ENCODE results near the gene CLPTM1. TPM values are rescaled to one million over a fixed set of nuclear protein-coding genes. Genes with fewer than 3 reads are reported as not detected.
"Not testable (repeated sequence)": the region's sequence is repeated elsewhere in the genome, so short reads cannot be mapped to it uniquely, and the experiment has no call there.

CLPTM1 gene
- total RNA-seq, 4 donors from 2014 or later = 86.2 to 137 (median 97.5) TPM

DNA sequence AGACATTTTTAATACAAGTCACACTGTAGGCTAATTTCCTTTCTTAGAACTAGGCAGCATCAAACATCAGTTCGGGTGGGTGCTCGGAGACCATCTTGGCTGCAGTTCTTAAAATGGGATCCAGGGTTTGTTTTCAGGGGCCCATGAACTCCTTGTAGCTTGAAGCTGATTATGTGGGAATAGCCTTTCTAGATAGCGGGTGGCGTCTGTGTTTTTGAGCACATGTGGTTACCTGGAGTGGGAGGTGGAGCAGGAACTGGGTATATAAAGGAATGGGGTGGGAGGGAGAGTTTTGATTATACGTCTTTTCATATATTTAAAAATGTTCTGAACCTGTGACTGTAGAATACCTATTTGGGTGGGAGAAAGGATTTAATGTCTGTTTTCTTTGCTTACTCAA, 12.9 kb downstream of the CLPTM1 start:
- 92% methylated on average over 5 of the region's 5 CpGs for WGBS
- no peak for DNase-seq (ENCODE audit: low spot score in 2 of 2)
- peaks cover 77% of the 10 kb centered on the region for H3K36me3 ChIP-seq

DNA sequence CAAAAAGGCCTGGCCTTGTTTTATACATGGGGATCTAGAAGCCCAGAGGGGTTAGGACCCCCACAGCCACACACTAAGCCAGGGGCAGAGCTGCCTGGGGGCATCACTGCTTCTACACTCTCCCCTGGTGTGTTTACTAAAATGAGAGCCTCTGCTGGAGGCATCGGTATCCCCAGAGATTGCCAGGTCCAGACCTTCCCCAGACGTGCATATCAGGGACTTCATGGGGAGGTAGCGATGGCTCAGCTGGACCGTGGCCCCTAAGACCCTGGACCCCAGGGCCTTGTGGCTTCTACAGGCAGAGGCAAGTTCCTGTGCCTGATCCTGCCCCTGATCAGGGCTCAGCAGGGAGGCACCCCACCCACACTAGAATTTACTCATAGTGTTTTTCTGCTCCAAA, 13.5 kb downstream of the CLPTM1 start:
- Histone ChIP-seq H3K9me3 (no peaks in the 10 kb centered on the region), H3K4me1 (no peaks in the 10 kb centered on the region), H3K4me3 (no peak overlapping the region), H3K27ac (no peak overlapping the region), H3K36me3 (peaks cover 77% of the 10 kb centered on the region), H3K27me3 (no peaks in the 10 kb centered on the region)
- no peak for TF ChIP-seq POLR2A (IDR thresholded peaks at IDR 0.05)
- TF ChIP-seq, protein P1, sequence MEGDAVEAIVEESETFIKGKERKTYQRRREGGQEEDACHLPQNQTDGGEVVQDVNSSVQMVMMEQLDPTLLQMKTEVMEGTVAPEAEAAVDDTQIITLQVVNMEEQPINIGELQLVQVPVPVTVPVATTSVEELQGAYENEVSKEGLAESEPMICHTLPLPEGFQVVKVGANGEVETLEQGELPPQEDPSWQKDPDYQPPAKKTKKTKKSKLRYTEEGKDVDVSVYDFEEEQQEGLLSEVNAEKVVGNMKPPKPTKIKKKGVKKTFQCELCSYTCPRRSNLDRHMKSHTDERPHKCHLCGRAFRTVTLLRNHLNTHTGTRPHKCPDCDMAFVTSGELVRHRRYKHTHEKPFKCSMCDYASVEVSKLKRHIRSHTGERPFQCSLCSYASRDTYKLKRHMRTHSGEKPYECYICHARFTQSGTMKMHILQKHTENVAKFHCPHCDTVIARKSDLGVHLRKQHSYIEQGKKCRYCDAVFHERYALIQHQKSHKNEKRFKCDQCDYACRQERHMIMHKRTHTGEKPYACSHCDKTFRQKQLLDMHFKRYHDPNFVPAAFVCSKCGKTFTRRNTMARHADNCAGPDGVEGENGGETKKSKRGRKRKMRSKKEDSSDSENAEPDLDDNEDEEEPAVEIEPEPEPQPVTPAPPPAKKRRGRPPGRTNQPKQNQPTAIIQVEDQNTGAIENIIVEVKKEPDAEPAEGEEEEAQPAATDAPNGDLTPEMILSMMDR (IDR thresholded peaks at IDR 0.05) = no peak
- TF ChIP-seq POLR2AphosphoS5 (IDR thresholded peaks at IDR 0.05) = no peak
- no peak for TF ChIP-seq EP300 (IDR thresholded peaks at IDR 0.05)
- WGBS = 83% methylated on average over 2 of the region's 4 CpGs
- DNase-seq (ENCODE audit: low spot score in 2 of 2) = no peak

More for the DNA sequence above, 12.9 kb downstream of the CLPTM1 start:
- no peaks in the 10 kb centered on the region for H3K4me1 ChIP-seq
- no peak overlapping the region for H3K4me3 ChIP-seq
- no peak for TF ChIP-seq EP300 (IDR thresholded peaks at IDR 0.05)
- TF ChIP-seq POLR2AphosphoS5 (IDR thresholded peaks at IDR 0.05) = no peak
- TF ChIP-seq, protein P1 (IDR thresholded peaks at IDR 0.05) = no peak
- no peak for TF ChIP-seq POLR2A (IDR thresholded peaks at IDR 0.05)
- no peaks in the 10 kb centered on the region for H3K9me3 ChIP-seq
- H3K27me3 ChIP-seq = no peaks in the 10 kb centered on the region
- H3K27ac ChIP-seq = no peak overlapping the region

DNA sequence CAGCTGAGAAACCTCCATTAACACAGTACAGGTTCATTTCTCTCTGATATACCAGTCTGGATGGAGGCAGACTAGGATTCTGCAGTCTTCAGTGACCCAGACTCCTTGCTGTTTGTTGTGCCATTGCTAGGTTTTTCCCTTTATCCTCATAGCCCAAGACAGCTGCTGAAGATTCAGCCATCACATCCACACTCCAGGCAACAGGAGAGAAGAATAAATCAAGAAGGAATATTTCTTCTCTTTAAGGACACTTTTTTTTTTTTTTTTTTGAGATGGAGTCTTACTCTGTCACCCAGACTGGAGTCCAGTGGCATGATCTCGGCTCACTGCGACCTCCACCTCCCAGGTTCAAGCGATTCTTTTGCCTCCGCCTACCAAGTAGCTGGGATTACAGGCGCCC, 14.3 kb downstream of the CLPTM1 start:
- DNase-seq (ENCODE audit: low spot score in 2 of 2) = no peak
- H3K27me3 ChIP-seq = no peaks in the 10 kb centered on the region
- no peak overlapping the region for H3K27ac ChIP-seq
- peaks cover 77% of the 10 kb centered on the region for H3K36me3 ChIP-seq
- no peaks in the 10 kb centered on the region for H3K9me3 ChIP-seq
- TF ChIP-seq, protein P1 (IDR thresholded peaks at IDR 0.05) = no peak
- no peak for TF ChIP-seq POLR2AphosphoS5 (IDR thresholded peaks at IDR 0.05)
- 97% methylated on average over 5 of the region's 5 CpGs for WGBS
- H3K4me1 ChIP-seq = no peaks in the 10 kb centered on the region
- H3K4me3 ChIP-seq = no peak overlapping the region

DNA sequence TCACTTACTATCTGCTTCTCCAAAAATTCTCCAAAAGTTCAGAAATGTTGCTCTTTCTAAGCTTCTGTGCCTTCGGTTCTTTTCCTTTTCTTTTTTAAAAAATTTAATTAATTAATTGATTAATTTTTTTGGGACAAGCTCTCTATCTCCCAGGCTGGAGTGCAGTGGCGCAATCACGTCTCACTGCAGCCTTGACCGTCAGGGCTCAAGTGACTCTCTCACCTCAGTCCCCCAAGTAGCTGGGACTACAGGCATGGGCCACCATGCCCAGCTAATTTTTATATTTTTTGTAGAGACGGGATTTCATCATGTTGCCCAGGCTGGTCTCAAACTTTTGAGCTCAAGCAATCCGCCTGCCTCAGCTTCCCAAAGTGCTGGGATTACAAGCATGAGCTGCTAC, 16.3 kb downstream of the CLPTM1 start:
- WGBS = 90% methylated on average over 6 of the region's 6 CpGs
- H3K36me3 ChIP-seq = peaks cover 78% of the 10 kb centered on the region
- H3K4me1 ChIP-seq; H3K4me3 ChIP-seq; H3K9me3 ChIP-seq; DNase-seq (ENCODE audit: low spot score in 2 of 2); H3K27me3 ChIP-seq; H3K27ac ChIP-seq: not testable (repeated sequence)

DNA sequence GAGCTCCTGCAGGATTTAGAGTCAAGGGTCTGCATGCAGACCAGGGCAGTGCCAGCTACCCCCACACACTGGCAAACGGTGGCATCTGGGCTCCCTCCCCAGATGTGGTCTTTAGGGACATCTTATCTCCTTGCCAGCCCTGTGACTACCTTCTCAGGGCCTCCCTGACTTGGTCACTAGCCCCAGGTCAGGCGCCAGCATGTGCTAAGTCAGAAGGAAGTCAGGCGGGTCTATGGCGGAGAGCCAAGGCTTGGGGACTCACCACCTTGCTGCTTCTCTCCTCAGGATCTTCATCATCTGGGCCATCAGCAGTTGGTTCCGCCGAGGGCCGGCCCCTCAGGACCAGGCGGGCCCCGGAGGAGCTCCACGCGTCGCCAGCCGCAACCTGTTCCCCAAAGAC, 17.6 kb downstream of the CLPTM1 start:
- no peak overlapping the region for H3K27ac ChIP-seq
- H3K36me3 ChIP-seq = peaks cover 79% of the 10 kb centered on the region
- no peaks in the 10 kb centered on the region for H3K9me3 ChIP-seq
- TF ChIP-seq POLR2A (IDR thresholded peaks at IDR 0.05) = no peak
- TF ChIP-seq, protein P1 (IDR thresholded peaks at IDR 0.05) = no peak
- H3K4me3 ChIP-seq = no peak overlapping the region
- no peak for DNase-seq (ENCODE audit: low spot score in 2 of 2)
- H3K27me3 ChIP-seq = no peaks in the 10 kb centered on the region
- no peaks in the 10 kb centered on the region for H3K4me1 ChIP-seq
- 94% methylated on average over 11 of the region's 13 CpGs for WGBS

DNA sequence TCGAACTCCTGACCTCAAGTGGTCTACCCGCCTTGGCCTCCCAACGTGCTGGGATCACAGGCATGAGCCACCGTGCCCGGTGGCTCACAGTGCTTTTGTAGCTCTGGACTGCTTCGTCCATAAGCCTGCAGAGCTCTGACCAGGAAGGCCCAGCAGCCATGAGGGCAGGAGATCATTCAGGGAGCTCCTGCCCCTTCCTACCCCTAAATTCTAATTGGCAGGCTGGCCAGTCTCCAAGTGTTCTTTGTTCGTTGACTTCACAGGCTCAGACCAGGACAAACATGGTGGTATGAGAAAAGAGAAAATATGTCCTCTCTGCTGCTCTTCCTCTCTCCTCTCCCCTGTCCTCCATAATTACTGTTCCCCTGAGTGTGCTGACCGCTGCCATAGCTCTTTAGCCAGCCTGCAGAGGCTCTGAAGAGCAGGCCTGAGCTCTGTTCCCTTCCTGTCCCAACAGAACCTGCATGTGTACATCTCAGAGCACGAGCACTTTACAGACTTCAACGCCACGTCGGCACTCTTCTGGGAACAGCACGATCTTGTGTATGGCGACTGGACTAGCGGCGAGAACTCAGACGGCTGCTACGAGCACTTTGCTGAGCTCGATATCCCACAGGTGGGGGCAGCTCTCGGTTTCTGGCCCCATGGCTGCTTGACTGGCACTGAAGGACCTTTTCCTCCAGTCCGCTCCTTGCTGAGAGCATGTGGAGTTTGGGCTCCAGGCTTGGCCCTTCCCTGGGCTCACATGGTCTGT, 19.0 kb downstream of the CLPTM1 start:
- Histone ChIP-seq H3K4me1 (no peaks in the 10 kb centered on the region), H3K36me3 (peaks cover 80% of the 10 kb centered on the region), H3K27me3 (no peaks in the 10 kb centered on the region), H3K4me3 (no peak overlapping the region), H3K9me3 (no peaks in the 10 kb centered on the region), H3K27ac (no peak overlapping the region)
- no peak for DNase-seq (ENCODE audit: low spot score in 2 of 2)
- TF ChIP-seq, protein P1 (IDR thresholded peaks at IDR 0.05) = no peak
- TF ChIP-seq POLR2AphosphoS5 (IDR thresholded peaks at IDR 0.05) = no peak
- 91% methylated on average over 19 of the region's 21 CpGs for WGBS

All from suprapubic skin (tissue), 4 donors.